ENCODE results near the gene CYB561D1. TPM values are rescaled to one million over a fixed set of nuclear protein-coding genes. Genes with fewer than 3 reads are reported as not detected.

The CYB561D1 gene
- total RNA-seq, 1 donor from 2014 or later, result 7.8 TPM

DNA sequence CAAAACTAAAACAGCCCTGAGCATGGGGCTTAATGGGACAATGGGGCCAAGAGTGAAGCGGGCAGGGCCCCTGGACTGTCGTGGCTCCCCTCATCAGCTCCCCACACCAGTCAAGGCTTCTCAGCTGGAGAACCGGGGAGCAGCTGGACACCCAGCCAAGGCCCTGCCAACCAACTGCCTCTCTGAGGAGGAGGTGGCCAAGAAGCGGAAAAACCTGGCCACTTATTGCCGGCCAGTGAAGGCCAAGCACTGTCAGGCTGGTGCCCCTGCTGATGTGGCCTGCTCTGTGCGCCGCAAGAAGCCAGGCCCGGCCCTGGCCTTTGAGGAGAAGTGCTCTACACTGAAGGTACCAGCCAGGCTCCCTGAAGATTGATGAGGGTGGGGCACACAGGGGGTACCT, 2.5 kb upstream of the CYB561D1 start:
- H3K4me1 Mint-ChIP-seq, result no peaks in the 10 kb centered on the region
- H3K36me3 Mint-ChIP-seq (ENCODE audit: low read depth), result peaks cover 5% of the 10 kb centered on the region
- H3K4me3 Mint-ChIP-seq, result peak overlapping the region; percentile 34
- no peak for TF ChIP-seq CTCF (conservative IDR thresholded peaks at IDR 0.05)
- no peak overlapping the region for H3K27ac Mint-ChIP-seq (ENCODE audit: unreplicated experiment)
- no peaks in the 10 kb centered on the region for H3K9me3 Mint-ChIP-seq
- no peak for DNase-seq (ENCODE audit: low read depth, low spot score)
- H3K27me3 Mint-ChIP-seq (ENCODE audit: low read depth), result no peaks in the 10 kb centered on the region

DNA sequence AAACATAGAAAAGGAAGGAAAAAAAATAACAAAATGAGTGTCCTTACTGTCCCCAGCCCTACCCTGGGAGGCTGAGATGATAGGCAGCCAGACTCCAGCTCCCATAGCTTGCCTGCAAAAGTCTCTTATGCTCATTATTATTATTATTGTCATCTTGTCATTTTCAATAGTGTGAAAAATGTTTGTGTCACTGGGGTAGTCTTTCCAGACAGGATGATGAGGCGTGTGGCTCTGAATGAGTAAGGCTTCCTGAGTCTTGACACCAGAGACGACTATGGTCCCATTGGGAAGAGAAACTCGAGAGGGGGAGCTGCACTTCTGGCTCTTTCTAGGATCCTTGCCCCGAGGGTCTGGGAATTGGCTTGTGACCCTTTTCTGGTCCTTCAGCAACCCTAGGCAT, 1.1 kb upstream of the CYB561D1 start:
- TF ChIP-seq CTCF (conservative IDR thresholded peaks at IDR 0.05), result no peak
- Mint-ChIP-seq H3K9me3 (no peaks in the 10 kb centered on the region), H3K4me1 (peaks cover 4% of the 10 kb centered on the region), H3K27me3 (ENCODE audit: low read depth) (no peaks in the 10 kb centered on the region), H3K36me3 (ENCODE audit: low read depth) (peaks cover 3% of the 10 kb centered on the region), H3K27ac (ENCODE audit: unreplicated experiment) (no peak overlapping the region), H3K4me3 (peak overlapping the region; percentile 43)
- DNase-seq (ENCODE audit: low read depth, low spot score), result no peak

DNA sequence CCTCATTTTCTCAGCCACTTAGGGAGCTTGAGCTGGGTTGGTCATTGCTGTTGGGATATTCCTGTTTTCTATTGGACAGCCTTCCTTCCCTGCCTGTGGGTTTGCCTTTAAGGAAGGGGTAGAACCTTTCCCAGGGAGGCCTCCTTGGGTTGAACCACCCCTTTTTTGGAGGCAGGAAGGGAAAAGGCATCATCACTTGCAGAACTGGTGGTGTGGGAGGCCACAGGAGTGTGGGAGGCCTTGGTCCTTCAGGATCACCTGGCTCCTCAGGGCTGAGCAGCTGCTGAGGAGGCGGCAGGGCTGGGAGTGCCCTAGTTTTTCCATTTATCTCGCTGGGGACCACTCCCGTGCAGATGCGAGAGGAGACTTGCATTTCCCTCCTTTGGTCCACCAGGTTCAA, 667 bp upstream of the CYB561D1 start:
- no peak overlapping the region for H3K27ac Mint-ChIP-seq (ENCODE audit: unreplicated experiment)
- peak overlapping the region; percentile 92 for H3K4me3 Mint-ChIP-seq
- H3K4me1 Mint-ChIP-seq, result peaks cover 9% of the 10 kb centered on the region
- no peak for DNase-seq (ENCODE audit: low read depth, low spot score)
- no peaks in the 10 kb centered on the region for H3K27me3 Mint-ChIP-seq (ENCODE audit: low read depth)
- TF ChIP-seq CTCF (conservative IDR thresholded peaks at IDR 0.05), result no peak
- no peaks in the 10 kb centered on the region for H3K9me3 Mint-ChIP-seq
- peaks cover 3% of the 10 kb centered on the region for H3K36me3 Mint-ChIP-seq (ENCODE audit: low read depth)

DNA sequence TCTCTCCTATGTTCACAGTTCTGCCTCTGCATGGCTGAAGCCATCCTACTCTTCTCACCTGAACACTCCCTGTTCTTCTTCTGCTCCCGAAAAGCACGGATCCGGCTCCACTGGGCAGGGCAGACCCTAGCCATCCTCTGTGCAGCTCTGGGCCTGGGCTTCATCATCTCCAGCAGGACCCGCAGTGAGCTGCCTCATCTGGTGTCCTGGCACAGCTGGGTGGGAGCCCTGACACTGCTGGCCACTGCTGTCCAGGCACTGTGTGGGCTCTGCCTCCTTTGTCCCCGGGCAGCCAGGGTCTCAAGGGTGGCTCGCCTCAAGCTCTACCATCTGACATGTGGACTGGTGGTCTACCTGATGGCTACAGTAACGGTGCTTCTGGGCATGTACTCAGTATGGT, 1.8 kb downstream of the CYB561D1 start:
- no peaks in the 10 kb centered on the region for H3K9me3 Mint-ChIP-seq
- peaks cover 16% of the 10 kb centered on the region for H3K4me1 Mint-ChIP-seq
- TF ChIP-seq CTCF (conservative IDR thresholded peaks at IDR 0.05), result no peak
- H3K36me3 Mint-ChIP-seq (ENCODE audit: low read depth), result peaks cover 3% of the 10 kb centered on the region
- H3K27ac Mint-ChIP-seq (ENCODE audit: unreplicated experiment), result peak overlapping the region; percentile 46
- no peak for DNase-seq (ENCODE audit: low read depth, low spot score)
- H3K27me3 Mint-ChIP-seq (ENCODE audit: low read depth), result no peaks in the 10 kb centered on the region
- peak overlapping the region; percentile 92 for H3K4me3 Mint-ChIP-seq

DNA sequence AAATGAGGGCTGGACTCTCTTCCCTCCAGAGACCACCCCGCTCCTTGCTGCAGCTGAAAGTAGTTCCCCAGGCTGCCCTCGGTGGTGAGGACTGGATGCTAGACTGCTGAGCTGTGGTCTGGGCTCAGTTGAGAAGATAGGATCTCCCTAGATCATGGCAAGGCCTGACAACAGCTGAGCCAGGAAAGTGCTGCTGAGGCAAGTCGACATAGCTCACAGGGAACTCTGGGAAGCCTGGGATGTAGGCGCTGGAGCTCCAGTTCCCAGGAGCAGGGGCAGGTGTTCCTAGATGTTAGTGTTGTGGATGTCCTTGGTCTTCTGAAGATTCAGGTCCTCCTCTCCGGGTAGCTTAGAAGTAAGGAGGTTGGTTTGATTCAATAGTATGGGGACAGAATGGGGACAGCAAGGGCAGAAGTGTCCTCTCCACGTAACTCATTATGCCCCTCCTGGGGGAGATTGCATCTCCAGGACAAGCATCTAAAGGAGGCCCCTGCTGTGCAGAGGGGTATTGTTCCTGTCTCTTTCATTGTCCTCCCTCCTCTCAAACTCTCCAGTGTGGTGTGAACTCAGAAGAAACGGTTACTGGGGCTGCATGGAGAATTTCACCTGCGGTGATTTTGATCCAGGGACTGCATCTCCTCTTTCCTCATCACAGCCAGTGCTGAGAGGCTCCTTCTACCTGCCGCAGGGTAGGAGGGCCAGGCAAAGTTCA, 3.7 kb downstream of the CYB561D1 start:
- no peak for TF ChIP-seq CTCF (conservative IDR thresholded peaks at IDR 0.05)
- Mint-ChIP-seq H3K4me3 (peak overlapping the region; percentile 66), H3K27me3 (ENCODE audit: low read depth) (no peaks in the 10 kb centered on the region), H3K9me3 (no peaks in the 10 kb centered on the region), H3K4me1 (peaks cover 20% of the 10 kb centered on the region), H3K36me3 (ENCODE audit: low read depth) (peaks cover 3% of the 10 kb centered on the region), H3K27ac (ENCODE audit: unreplicated experiment) (peak overlapping the region; percentile 19)
- DNase-seq (ENCODE audit: low read depth, low spot score), result no peak

All from neural crest cell (in vitro differentiated cells).